GM19238 (cell line): ENCODE data around the gene OR10A4.
"Not testable (repeated sequence)": the region's sequence is repeated elsewhere in the genome, so short reads cannot be mapped to it uniquely, and the experiment has no call there.

Experiments
- DNase-seq: peaks from one replicate; pipeline ENCODE4 v3.0.0; 2011; ENCODE audit warnings: low spot score; ENCODE audit not compliant: insufficient read length

The OR10A4 gene

DNA sequence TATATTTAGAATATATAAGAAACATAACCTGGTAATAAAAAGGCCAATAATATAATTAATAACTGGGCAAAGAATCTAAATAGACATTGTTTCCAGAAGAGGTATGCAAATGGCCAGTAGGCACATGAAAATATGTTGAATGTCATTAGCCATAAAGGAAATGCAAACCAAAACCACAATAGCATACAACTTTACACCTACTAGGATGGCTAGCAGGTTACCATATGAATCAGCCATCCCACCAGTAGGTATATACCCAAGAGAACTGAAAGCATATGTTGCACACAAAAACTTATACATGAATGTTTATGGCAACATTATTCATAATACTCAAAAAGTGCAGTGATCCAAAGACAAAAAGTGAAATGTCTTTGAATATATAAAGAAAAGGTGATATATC, 18.6 kb downstream of the OR10A4 start:
- DNase-seq, result no peak

DNA sequence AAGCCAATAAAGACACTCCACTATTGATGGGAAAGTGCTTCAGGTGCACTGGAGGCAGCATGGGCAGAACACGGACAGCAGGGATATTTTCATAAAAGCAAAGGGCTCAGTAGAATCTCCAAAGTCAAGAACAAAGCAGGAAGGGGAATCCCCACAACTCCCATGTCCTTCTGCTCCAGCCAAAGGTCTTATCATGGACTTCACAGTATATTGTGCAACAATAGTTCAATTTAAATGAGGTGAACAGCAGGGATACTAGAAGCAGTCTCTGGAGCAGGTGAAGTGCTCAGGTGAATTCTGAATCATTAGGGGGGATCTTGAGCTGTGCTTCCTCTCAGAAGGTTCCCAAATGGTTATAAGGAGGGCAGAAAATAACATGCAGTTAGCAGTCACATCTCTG, 22.5 kb downstream of the OR10A4 start:
- DNase-seq, result no peak

DNA sequence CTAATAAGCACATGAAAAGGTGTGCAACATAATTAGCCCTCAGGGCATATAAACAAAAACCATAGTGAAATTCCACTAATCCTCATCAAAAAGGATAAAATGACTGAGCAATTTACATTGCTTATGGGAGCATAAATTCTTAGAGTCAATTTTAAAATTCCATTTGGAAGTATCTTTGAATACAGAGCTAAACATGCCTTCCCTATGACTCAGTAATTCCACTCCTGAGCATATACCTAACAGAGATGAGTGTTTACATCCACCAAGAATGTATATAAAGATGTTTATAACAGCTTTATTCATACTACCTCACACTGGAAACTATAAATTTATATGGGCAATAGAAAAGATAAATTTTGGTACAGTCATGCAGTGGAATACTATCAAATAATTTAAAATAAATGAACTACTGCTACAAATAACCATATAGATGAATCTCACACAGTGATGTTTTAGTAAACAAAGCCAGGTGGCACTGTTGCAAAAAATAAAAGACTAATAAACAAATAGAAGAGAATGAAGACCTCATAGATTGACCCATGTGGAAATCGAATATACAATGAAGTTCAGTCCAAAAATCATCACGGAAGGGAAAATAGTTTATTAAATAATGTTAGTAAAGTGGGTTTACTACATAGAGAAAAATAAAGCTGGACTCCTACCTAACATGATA, 24.0 kb downstream of the OR10A4 start:
- DNase-seq, result no peak

DNA sequence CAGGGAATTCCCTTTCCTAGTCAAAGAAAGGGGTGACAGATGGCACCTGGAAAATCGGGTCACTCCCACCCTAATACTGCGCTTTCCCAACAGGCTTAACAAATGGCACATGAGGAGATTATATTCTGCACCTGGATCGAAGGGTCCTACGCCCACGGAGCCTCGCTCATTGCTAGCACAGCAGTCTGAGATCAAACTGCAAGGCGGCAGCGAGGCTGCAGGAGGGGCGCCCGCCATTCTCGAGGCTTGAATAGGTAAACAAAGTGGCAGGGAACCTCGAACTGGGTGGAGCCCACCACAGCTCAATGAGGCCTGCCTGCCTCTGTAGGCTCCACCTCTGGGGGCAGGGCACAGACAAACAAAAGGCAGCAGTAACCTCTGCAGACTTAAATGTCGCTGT, 28.4 kb downstream of the OR10A4 start:
- DNase-seq, result not testable (repeated sequence)

DNA sequence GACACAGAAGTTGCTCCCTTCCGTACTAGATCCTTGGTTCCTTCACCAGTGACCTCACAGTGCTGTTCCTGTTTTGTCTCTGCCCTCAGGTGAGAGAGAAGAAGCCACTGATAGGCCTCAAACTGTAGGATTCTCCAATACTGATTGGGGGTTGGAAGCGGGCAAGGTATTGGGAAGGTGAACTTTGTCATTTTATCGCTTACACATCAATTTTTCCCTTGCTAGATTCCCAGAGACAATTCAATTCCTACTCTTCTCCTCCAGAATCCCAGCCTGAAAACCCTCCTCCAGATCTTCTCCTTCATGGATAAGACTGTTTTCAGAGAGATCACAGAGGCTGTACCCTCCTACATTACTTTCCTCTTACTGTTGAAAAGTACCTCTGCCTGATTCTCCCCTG, 35.0 kb downstream of the OR10A4 start:
- DNase-seq, result no peak

DNA sequence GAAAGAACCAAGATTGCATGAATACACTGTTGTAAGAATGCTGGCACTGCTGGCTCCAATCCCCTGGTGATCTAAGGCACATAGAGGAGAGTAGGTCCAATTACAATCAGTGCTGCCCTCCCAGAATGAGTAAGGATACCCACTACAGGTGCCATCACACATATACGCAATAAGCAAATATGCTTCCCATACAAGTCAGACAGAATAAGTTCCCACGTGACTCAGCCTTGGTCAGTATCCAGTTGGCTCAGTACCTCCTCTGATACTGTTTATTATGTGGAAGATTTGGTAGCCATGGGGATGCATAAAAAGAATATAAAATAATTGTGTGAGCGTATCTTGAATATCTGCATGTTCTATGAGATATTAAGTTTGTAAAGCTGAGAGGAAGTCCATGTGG, 35.5 kb downstream of the OR10A4 start:
- no peak for DNase-seq

GRCh38 chr11:6919698-6920097, 43.3 kb downstream of the OR10A4 start:
- DNase-seq, result no peak

- no peak for DNase-seq
Observed at GRCh38 chr11:6920702-6921101, 44.3 kb downstream of the OR10A4 start, which contains the start of gene OR2D3. TSS of gene OR2D3 (plus strand) at chr11:6921002. CDS start at chr11:6921002, 0 bp downstream.

GRCh38 chr11:6925007-6925577, 48.7 kb downstream of the OR10A4 start:
- no peak for DNase-seq

GRCh38 chr11:6925636-6926207, 49.3 kb downstream of the OR10A4 start:
- no peak for DNase-seq

- peak; percentile 46 for DNase-seq
Observed at GRCh38 chr11:6926208-6927029, 50.0 kb downstream of the OR10A4 start, which contains the start of gene ZNF215. TSS of gene ZNF215 (plus strand) at chr11:6926426. CDS start at chr11:6932273, 5,847 bp downstream.

DNA sequence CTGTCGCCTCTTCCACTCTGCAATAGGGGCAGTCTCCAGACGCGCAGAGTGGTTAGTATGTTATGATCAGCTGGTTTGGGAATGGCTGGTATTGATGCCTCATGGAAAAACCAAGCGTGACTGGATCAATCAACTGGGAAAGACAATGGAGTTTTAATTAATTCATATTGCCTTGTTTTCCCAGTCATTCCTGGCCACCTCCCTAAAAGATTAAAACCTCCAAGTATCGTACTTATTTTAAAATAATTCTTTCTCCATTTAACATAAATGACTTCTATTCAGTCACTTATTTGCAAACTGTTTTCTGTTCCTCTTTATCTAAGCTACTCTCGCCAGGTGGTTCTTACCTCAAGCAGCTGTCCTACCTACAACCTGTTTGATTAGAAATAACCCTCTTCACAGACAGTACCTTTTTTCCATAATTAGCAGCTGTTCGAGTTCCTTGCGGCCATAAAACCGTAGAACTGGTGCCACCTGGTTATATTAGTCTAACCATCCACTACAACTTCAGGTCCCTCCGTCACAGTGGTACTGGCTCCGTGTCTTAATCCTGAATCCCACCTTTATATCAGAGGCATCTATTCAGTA, 50.7 kb downstream of the OR10A4 start:
- DNase-seq, result peak; percentile 13
